Neural crest cell (in vitro differentiated cells): ENCODE measurements around the gene SPC25. TPM values are rescaled to one million over a fixed set of nuclear protein-coding genes. Genes with fewer than 3 reads are reported as not detected.

Experiments used
- DNase-seq: peaks from one replicate; pipeline ENCODE4 v3.0.0; 2021; ENCODE audit warnings: low read depth, mixed read lengths, low spot score
- H3K27ac Mint-ChIP-seq: one replicate; pipeline ENCODE4 v1.8.0; 2021; ENCODE audit warnings: mild to moderate bottlenecking, mixed read lengths; ENCODE audit not compliant: unreplicated experiment
- H3K27me3 Mint-ChIP-seq: 2 replicates; pipeline ENCODE4 v1.8.0; 2021; ENCODE audit warnings: low read depth, mild to moderate bottlenecking, mixed read lengths
- H3K36me3 Mint-ChIP-seq: 2 replicates; pipeline ENCODE4 v1.8.0; 2021; ENCODE audit warnings: low read depth, mild to moderate bottlenecking, mixed read lengths
- H3K4me1 Mint-ChIP-seq: 2 replicates; pipeline ENCODE4 v1.8.0; 2021; ENCODE audit warnings: mixed read lengths
- H3K4me3 Mint-ChIP-seq: one replicate; pipeline ENCODE4 v1.8.0; 2021; ENCODE audit warnings: mild to moderate bottlenecking, mixed read lengths
- H3K9me3 Mint-ChIP-seq: 2 replicates; pipeline ENCODE4 v1.8.0; 2021; ENCODE audit warnings: mixed read lengths
- CTCF ChIP-seq: fragments of 200-600 bp; sonication (generic); conservative IDR thresholded peaks from 2 replicates; pipeline ENCODE4 v1.5.0; 2021; ENCODE audit warnings: antibody characterized with exemption, mild to moderate bottlenecking
- total RNA-seq: library from RNA; stranded (reverse); gene quantifications from 2 replicates; pipeline ENCODE4 v1.2.1, GENCODE V29; 2021

Gene SPC25
- total RNA-seq, 1 donor from 2014 or later, result 39.3 TPM

GRCh38 chr2:168841445-168841844 lies 48.8 kb downstream of the SPC25 start:
- no peaks in the 10 kb centered on the region for H3K27me3 Mint-ChIP-seq
- peaks cover 5% of the 10 kb centered on the region for H3K4me1 Mint-ChIP-seq
- no peak overlapping the region for H3K4me3 Mint-ChIP-seq
- H3K27ac Mint-ChIP-seq, result no peak overlapping the region
- no peak for DNase-seq
- no peak for TF ChIP-seq CTCF
- peaks cover 10% of the 10 kb centered on the region for H3K9me3 Mint-ChIP-seq
- peaks cover 14% of the 10 kb centered on the region for H3K36me3 Mint-ChIP-seq

- Mint-ChIP-seq H3K36me3 (peaks cover 9% of the 10 kb centered on the region), H3K9me3 (peaks cover 7% of the 10 kb centered on the region), H3K4me3 (no peak overlapping the region), H3K27me3 (no peaks in the 10 kb centered on the region), H3K4me1 (no peaks in the 10 kb centered on the region), H3K27ac (no peak overlapping the region)
- TF ChIP-seq CTCF, result no peak
- DNase-seq, result no peak
Observed at GRCh38 chr2:168835969-168836368, 54.3 kb downstream of the SPC25 start.

- no peak overlapping the region for H3K27ac Mint-ChIP-seq
- H3K9me3 Mint-ChIP-seq, result peaks cover 2% of the 10 kb centered on the region
- no peaks in the 10 kb centered on the region for H3K27me3 Mint-ChIP-seq
- no peak overlapping the region for H3K4me3 Mint-ChIP-seq
- H3K4me1 Mint-ChIP-seq, result no peaks in the 10 kb centered on the region
- peaks cover 4% of the 10 kb centered on the region for H3K36me3 Mint-ChIP-seq
- no peak for DNase-seq
- TF ChIP-seq CTCF, result no peak
Observed at GRCh38 chr2:168831662-168832061, 58.6 kb downstream of the SPC25 start.

- Mint-ChIP-seq H3K9me3 (peaks cover 2% of the 10 kb centered on the region), H3K4me1 (peaks cover 5% of the 10 kb centered on the region), H3K36me3 (no peaks in the 10 kb centered on the region), H3K27me3 (no peaks in the 10 kb centered on the region), H3K4me3 (no peak overlapping the region), H3K27ac (no peak overlapping the region)
- DNase-seq, result no peak
- TF ChIP-seq CTCF, result no peak
Observed at GRCh38 chr2:168830958-168831357, 59.3 kb downstream of the SPC25 start.

GRCh38 chr2:168825126-168825525 lies 65.1 kb downstream of the SPC25 start:
- DNase-seq, result no peak
- no peak overlapping the region for H3K27ac Mint-ChIP-seq
- H3K27me3 Mint-ChIP-seq, result no peaks in the 10 kb centered on the region
- no peak for TF ChIP-seq CTCF
- peaks cover 9% of the 10 kb centered on the region for H3K4me1 Mint-ChIP-seq
- no peak overlapping the region for H3K4me3 Mint-ChIP-seq
- H3K9me3 Mint-ChIP-seq, result no peaks in the 10 kb centered on the region
- H3K36me3 Mint-ChIP-seq, result no peaks in the 10 kb centered on the region

- TF ChIP-seq CTCF, result no peak
- Mint-ChIP-seq H3K27ac (no peak overlapping the region), H3K4me1 (peaks cover 18% of the 10 kb centered on the region), H3K4me3 (no peak overlapping the region), H3K36me3 (no peaks in the 10 kb centered on the region), H3K9me3 (no peaks in the 10 kb centered on the region), H3K27me3 (no peaks in the 10 kb centered on the region)
- no peak for DNase-seq
Observed at GRCh38 chr2:168821992-168822391, 68.2 kb downstream of the SPC25 start.
